Neural cell (in vitro differentiated cells): ENCODE measurements around the gene SNUPN.

Experiments
- EZH2 ChIP-seq: fragments of 200-600, 300-800 bp; shearing (Covaris generic), sonication (generic); IDR thresholded peaks from 2 replicates; pipeline ENCODE4 v1.6.1; 2014; ENCODE audit warnings: antibody characterized with exemption, low read length, borderline replicate concordance, mild to moderate bottlenecking; ENCODE audit not compliant: insufficient read depth, poor library complexity, severe bottlenecking
- RAD21 ChIP-seq: fragments of 450-650 bp; conservative IDR thresholded peaks from 2 replicates; pipeline ENCODE4 v1.6.1; 2014; ENCODE audit warnings: antibody characterized with exemption, mild to moderate bottlenecking, moderate library complexity
- TF ChIP-seq, protein P1 (sequence below): fragments of 450-650 bp; IDR thresholded peaks from 2 replicates; pipeline ENCODE4 v1.5.1; 2014; ENCODE audit warnings: antibody characterized with exemption, mild to moderate bottlenecking, moderate library complexity; ENCODE audit not compliant: poor library complexity, severe bottlenecking

DNA sequence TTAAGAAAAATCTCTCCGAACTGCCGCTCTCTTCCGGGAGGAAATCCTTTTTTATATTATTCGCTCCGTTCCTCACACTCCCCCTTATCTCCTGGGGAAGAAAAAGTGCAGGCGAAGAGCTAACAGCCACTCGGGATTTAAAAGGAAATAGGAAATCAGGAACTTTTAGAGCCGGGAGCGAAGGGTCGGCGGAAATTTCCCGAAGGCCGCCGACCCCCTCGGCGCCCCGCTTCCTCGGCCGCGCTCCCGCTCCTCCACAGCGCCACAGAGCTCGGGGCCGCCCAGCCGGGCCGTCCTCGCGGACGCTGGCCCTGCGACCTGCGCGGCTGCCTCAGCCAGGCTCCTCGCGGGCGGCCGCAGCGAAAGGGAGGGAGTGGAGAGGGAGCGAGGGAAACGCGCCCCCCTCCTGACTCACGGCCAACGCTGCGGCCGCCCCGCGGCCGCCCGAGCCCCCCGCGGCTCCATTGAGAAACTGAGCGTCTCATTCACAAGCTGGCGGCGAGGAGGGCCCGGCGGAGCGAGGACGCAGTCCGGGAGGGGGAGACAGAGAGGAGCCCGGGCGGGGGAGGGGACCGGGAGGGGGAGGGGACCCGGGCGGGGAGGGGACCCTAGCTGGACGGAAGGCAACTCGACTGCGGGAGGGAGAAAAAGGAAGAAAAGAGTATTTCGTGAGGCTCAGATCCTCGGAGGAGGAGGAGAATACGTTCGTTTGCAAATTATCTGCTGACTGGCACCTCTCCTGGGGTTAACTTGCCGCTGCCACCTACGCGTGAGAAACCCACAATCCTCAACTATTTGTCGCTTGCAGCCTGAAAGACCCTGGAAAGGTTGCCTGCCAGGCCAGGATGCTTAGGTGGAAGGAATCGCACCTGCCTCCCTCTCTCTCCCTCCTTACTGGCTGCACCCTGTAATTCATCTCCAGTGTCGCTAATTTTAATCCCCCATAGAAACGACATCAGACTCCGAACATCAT is 46.3 kb downstream of the SNUPN start, which contains the start of gene PTPN9:
- TF ChIP-seq, protein P1, sequence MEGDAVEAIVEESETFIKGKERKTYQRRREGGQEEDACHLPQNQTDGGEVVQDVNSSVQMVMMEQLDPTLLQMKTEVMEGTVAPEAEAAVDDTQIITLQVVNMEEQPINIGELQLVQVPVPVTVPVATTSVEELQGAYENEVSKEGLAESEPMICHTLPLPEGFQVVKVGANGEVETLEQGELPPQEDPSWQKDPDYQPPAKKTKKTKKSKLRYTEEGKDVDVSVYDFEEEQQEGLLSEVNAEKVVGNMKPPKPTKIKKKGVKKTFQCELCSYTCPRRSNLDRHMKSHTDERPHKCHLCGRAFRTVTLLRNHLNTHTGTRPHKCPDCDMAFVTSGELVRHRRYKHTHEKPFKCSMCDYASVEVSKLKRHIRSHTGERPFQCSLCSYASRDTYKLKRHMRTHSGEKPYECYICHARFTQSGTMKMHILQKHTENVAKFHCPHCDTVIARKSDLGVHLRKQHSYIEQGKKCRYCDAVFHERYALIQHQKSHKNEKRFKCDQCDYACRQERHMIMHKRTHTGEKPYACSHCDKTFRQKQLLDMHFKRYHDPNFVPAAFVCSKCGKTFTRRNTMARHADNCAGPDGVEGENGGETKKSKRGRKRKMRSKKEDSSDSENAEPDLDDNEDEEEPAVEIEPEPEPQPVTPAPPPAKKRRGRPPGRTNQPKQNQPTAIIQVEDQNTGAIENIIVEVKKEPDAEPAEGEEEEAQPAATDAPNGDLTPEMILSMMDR = peak; percentile 38
- TF ChIP-seq RAD21 (no peak), EZH2 (no peak)
